GM19193 (cell line): ENCODE data around the gene FARS2.

ENCODE experiments used
- POLR2A ChIP-seq: IDR thresholded peaks from 4 replicates; pipeline ENCODE4 v1.6.1; 2011; ENCODE audit not compliant: insufficient read depth, insufficient read length; ENCODE audit errors: extremely low read depth

FARS2 gene

DNA sequence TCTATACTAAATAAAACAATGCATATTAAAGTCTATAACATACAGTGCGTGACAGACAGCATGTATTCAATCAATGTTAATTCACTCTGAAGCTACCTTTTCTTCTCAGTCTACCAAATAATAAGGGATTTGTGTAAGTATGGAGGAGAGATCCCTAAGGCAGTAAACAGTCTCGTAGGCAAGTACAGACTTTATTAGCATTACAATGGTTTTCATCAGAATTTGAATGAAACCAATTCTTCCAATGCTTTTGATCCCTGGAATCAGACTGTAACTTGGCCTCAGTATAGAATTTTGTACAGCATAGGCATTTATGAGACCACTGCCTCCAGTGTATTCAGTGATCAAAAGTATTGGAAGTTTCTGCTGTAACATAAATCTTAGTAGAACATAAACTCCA lies 20.1 kb upstream of the FARS2 start:
- TF ChIP-seq POLR2A, result no peak

DNA sequence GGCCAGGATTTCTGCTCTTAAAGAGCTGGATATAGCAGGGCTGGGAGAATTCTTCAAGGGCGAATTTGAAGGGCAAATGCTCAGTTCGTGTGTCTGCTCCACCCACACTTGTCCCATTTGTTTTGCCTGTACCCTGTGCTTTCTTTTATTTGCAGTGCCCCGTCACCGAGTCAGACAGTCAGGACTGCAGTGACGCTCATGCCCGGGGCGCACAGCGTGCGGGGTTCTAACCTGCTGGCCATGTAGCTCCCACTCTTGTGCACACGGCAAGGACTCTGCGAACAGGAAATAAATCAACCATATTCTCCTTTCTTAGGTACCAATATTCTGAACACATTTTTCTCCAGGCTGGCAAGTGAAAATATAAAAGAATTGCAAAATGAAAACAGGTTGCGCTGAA lies 18.2 kb upstream of the FARS2 start:
- TF ChIP-seq POLR2A, result no peak

- TF ChIP-seq POLR2A, result no peak
Measured at GRCh38 chr6:5246141-5247097, 14.9 kb upstream of the FARS2 start.

- TF ChIP-seq POLR2A, result no peak
Measured at GRCh38 chr6:5247201-5247600, 14.1 kb upstream of the FARS2 start.

- TF ChIP-seq POLR2A, result no peak
Measured at GRCh38 chr6:5248302-5249098, 12.8 kb upstream of the FARS2 start.

DNA sequence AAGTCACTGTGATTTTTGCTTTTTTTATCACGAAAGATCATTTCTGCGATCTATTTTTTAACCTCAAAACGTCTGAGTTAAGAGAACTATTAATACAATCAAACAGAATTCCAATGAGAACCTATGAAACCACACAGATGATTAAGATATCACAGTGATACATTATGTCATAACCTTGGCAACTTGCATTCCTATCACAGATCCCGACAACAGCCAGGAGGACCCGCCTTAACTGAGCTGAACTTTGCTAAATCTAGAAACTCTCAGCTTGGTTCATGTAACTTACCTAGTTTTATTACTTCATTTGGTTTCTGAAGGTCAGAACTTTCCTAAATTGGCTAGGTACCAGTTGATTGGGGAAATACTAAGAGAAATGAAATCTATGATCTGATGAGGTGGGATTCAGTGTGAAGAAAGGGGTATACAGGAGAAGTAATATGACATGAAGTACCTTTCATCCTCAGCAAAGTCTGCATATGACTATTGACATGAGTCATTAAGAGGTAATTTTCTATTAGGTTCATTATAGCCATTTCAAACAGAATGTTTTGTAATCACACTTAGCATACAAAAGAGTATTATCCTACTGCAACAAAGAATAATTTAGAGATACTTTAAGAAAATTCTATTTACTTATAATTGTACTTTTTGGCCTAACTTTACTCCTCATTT lies 11.7 kb upstream of the FARS2 start:
- TF ChIP-seq POLR2A, result no peak

DNA sequence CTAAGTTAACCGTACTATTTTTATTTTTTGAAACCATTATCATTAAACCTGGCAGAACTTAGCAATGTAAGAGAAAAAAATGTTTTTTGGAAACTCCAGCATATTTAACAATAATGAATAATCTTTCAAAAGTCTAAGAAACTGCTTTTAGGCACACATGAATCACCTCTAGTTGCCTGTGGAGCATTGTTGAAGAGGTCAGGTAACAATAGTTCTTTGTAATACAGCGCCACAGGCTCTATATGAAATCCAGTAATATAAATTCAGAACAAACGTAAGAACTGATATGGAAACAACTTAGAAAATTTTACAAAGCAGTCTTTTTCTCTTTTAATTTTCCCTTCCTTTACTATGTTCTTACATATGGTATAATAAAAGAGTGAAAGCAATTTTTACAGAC lies 10.9 kb upstream of the FARS2 start:
- TF ChIP-seq POLR2A, result no peak

GRCh38 chr6:5250911-5251310 lies 10.4 kb upstream of the FARS2 start:
- TF ChIP-seq POLR2A, result no peak

- no peak for TF ChIP-seq POLR2A
Measured at GRCh38 chr6:5256952-5257351, 4.4 kb upstream of the FARS2 start.

- no peak for TF ChIP-seq POLR2A
Measured at GRCh38 chr6:5257400-5257799, 3.9 kb upstream of the FARS2 start.

DNA sequence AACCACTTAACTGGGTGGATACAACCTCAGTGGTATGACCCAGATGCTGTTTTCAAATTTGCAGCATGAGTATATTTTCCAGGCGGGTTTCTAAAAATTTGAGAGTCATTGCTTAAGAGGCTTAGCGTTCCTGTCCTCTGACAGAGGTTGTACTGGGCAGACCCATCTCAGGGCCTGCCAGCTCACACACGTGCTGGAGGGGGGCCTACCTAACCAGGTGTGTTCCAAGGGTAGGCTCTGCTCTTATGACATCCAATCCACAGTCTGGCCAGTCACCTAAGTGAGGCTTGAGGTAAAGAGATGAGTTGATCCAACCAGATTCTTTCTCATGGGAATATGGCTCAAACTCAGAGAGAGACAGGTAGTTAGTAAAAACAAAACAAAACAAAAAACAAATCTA lies 1.9 kb upstream of the FARS2 start:
- no peak for TF ChIP-seq POLR2A

DNA sequence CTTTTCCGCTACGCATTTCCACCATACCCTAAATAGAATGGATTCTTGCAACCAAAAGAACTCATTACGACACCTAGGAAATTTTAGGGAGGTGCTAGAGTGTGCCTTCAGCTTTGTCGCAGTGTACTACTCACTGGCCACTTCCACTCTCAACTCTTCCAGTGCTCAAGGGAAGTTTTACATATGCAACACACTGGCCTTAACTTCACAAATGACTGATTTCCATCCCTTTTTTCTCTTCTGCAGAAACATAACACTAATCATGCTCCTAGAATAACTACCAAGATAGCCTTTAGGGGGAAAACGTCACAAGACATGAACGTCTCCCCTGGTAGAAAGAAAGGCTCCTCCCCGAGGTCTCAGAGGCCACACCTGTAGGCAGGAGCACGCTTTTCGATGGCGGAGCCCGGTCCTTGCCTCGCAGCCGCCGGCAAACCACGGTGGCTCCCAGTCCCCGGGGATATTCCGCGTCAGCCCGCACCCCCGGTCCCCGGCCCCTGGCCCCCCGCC lies 1.1 kb upstream of the FARS2 start:
- no peak for TF ChIP-seq POLR2A

DNA sequence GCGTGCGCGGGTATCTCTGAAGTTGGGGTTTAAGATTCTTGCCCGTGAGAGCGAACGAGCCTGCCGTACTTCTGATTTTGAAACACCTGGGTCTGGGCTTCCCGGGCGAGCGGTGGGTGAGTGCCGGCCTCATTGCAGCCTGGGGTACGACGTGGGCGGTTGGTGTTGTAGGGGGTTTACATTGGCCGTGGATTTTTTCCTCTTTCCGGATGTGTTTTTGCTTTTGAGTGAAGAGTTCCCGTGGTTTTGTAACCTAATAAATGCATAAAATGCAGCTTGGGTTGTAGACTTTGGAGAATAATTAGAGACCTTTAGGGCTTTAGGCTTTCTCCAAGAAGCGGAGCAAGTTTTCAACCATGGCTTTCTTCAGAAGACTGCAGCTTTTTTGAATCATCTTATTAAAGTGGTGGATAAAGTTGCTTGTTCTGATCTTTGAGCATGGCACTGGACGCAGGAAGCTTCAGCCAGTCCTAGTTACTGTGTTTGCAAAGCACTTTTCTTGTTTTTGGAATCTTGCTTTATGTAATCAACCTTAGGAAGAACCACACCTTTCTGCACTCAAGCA lies 314 bp downstream of the FARS2 start:
- TF ChIP-seq POLR2A, result peak; percentile 64

GRCh38 chr6:5266423-5266822 lies 5.1 kb downstream of the FARS2 start:
- TF ChIP-seq POLR2A, result no peak
